ENCODE measurements around the gene SLC24A3. TPM values are rescaled to one million over a fixed set of nuclear protein-coding genes. Genes with fewer than 3 reads are reported as not detected.

Gene SLC24A3
- total and polyA plus RNA-seq, 4 experiments from 2014 or later = not detected

DNA sequence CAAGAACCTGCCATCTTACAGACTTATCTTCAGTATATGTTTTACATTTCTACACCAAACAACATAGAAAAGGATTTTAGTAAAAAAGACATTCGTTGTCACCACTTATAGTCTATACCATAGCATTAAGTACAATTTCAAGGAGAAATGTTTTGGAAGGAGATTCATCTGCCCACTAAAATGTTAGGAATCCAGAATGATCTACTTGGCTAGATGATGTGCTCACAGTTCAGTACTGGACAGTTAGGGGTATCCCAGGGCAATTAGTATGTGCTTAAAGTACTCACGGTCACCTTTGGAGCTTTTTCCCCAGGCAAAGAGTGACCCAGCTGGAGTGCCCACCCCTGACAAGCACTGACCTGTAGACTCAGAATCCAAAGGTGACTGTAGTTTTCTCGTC, 222.9 kb downstream of the SLC24A3 start:
- Mint-ChIP-seq H3K27ac (no peak overlapping the region), H3K4me1 (no peaks in the 10 kb centered on the region), H3K4me3 (no peak overlapping the region), H3K27me3 (peaks cover 0 to 2% of the 10 kb centered on the region in 2 donors), H3K36me3 (no peaks in the 10 kb centered on the region), H3K9me3 (peaks cover 0 to 4% (median 0%) of the 10 kb centered on the region in 8 donors)
- no peak for DNase-seq
- H3K36me3 ChIP-seq (ENCODE audit: insufficient read depth, low read length) = no peaks in the 10 kb centered on the region
- ChIA-PET CTCF (ENCODE audit: partially characterized antibody) (no interaction called here), POLR2A (ENCODE audit: partially characterized antibody) (no interaction called here)
- no peaks in the 10 kb centered on the region for H3K9me3 ChIP-seq (ENCODE audit: control insufficient read depth in 1 of 2, low read length in 2 of 2)
- H3K27me3 ChIP-seq (ENCODE audit: insufficient read depth, low read length) = no peaks in the 10 kb centered on the region
- H3K4me1 ChIP-seq (ENCODE audit: insufficient read depth, low read length) = no peaks in the 10 kb centered on the region
- no peak overlapping the region for H3K27ac ChIP-seq (ENCODE audit: low read depth, low read length)
- intact Hi-C loops (cut with micrococcal nuclease) = no loop called here
- H3K4me3 ChIP-seq (ENCODE audit: low read length in 2 of 2) = no peak overlapping the region

DNA sequence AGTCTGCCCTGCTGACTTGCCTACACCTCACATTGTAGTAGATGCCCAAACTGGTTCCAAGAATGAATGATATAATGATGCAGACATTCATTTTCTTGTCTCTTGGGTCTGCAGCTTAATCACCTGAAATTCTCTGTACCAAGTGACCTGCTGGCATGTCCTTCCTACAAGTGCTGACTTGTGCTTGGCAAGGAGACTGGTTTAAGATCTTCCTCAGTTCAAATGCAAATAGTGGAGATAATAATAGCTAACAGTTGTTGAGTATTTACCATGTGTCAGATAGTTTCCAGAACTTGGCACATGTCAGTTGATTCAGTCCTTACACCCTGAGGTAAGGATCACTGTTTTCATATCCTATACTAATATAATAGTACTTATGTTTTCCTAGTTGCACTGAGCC, 223.4 kb downstream of the SLC24A3 start:
- no peak for DNase-seq
- H3K27ac ChIP-seq (ENCODE audit: low read depth, low read length) = no peak overlapping the region
- no peaks in the 10 kb centered on the region for H3K4me1 ChIP-seq (ENCODE audit: insufficient read depth, low read length)
- no peaks in the 10 kb centered on the region for H3K4me1 Mint-ChIP-seq
- H3K27ac Mint-ChIP-seq = no peak overlapping the region
- POLR2A ChIA-PET (ENCODE audit: partially characterized antibody) = no interaction called here
- peaks cover 0 to 4% (median 0%) of the 10 kb centered on the region in 8 donors for H3K9me3 Mint-ChIP-seq
- no peak overlapping the region for H3K4me3 Mint-ChIP-seq
- H3K4me3 ChIP-seq (ENCODE audit: low read length in 2 of 2) = no peak overlapping the region
- H3K9me3 ChIP-seq (ENCODE audit: control insufficient read depth in 1 of 2, low read length in 2 of 2) = no peaks in the 10 kb centered on the region
- no peaks in the 10 kb centered on the region for H3K27me3 ChIP-seq (ENCODE audit: insufficient read depth, low read length)
- CTCF ChIA-PET (ENCODE audit: partially characterized antibody) = no interaction called here
- H3K27me3 Mint-ChIP-seq = no peaks in the 10 kb centered on the region
- intact Hi-C loops (cut with micrococcal nuclease) = no loop called here
- H3K36me3 Mint-ChIP-seq = no peaks in the 10 kb centered on the region
- H3K36me3 ChIP-seq (ENCODE audit: insufficient read depth, low read length) = no peaks in the 10 kb centered on the region

DNA sequence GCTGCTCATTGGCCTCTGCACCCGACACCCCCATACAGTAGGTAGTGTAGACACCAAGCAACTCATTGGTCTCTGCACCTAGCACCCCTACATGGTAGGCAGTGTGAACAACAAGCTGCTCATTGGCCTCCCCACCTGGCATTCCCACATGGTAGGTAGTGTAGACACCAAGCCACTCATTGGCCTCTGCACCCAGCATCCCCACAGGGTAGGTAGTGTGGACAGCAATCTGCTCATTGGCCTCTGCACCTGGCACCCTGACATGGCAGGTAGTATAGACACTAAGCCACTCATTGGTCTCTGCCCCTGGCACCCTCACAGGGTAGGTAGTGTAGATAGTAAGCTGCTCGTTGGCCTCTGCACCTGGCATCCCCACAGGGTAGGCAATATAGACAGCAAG, 226.0 kb downstream of the SLC24A3 start:
- DNase-seq = no peak
- H3K4me3 ChIP-seq (ENCODE audit: low read length in 2 of 2) = no peak overlapping the region
- Mint-ChIP-seq H3K9me3 (peaks cover 0 to 12% (median 2%) of the 10 kb centered on the region in 8 donors), H3K27me3 (no peaks in the 10 kb centered on the region), H3K36me3 (no peaks in the 10 kb centered on the region), H3K4me3 (no peak overlapping the region), H3K4me1 (no peaks in the 10 kb centered on the region), H3K27ac (no peak overlapping the region)
- no peaks in the 10 kb centered on the region for H3K27me3 ChIP-seq (ENCODE audit: insufficient read depth, low read length)
- H3K27ac ChIP-seq (ENCODE audit: low read depth, low read length) = no peak overlapping the region
- intact Hi-C loops (cut with micrococcal nuclease) = no loop called here
- H3K4me1 ChIP-seq (ENCODE audit: insufficient read depth, low read length) = no peaks in the 10 kb centered on the region
- POLR2A ChIA-PET (ENCODE audit: partially characterized antibody) = no interaction called here
- CTCF ChIA-PET (ENCODE audit: partially characterized antibody) = no interaction called here
- H3K36me3 ChIP-seq (ENCODE audit: insufficient read depth, low read length) = no peaks in the 10 kb centered on the region
- H3K9me3 ChIP-seq (ENCODE audit: control insufficient read depth in 1 of 2, low read length in 2 of 2) = no peaks in the 10 kb centered on the region

DNA sequence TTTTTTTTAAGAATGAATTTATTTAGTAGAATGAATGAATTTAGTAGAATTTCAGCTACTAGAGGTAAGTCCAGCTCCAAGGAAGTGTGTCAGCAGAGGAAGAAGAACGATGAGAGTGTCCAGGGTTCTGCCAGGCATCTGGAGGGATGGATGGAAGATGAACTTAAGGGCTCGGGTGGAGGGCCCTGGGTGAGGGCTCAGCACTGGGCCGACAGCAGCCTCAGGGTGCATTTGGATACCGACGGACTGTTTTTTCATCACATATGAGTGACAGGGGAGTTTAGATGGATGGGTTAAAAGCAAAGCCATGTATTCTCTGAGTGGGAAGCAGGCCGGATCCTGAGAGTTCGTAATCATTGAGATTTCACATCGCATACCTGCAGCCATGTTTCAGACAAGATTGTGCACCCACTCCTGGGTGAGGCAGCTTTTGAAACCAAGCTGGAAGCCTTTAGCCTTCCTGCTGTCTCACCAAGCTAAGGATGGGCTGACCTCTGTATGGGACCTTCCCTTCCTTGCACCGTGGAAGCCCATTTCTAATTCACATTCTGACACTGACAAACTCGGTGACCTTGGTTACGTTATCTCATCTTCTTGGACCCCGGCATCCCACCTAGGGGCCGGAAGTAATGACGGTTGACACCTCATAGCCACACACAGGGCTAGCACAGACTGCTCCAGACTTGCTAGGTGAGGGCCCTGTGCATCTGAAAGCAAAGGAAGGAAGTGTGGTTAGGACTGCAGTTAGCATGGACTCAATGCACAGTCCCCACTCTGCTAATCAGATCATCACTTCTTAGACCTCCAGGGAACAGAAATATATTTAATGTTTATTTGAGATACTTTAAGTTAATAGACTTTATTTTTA, 228.5 kb downstream of the SLC24A3 start:
- intact Hi-C loops (cut with micrococcal nuclease) = no loop called here
- H3K36me3 ChIP-seq (ENCODE audit: insufficient read depth, low read length) = no peaks in the 10 kb centered on the region
- Mint-ChIP-seq H3K9me3 (peaks cover 3 to 29% (median 8%) of the 10 kb centered on the region in 8 donors), H3K27me3 (no peaks in the 10 kb centered on the region), H3K4me3 (no peak overlapping the region), H3K4me1 (no peaks in the 10 kb centered on the region), H3K27ac (no peak overlapping the region), H3K36me3 (no peaks in the 10 kb centered on the region)
- H3K4me3 ChIP-seq (ENCODE audit: low read length in 2 of 2) = no peak overlapping the region
- no peak overlapping the region for H3K27ac ChIP-seq (ENCODE audit: low read depth, low read length)
- H3K4me1 ChIP-seq (ENCODE audit: insufficient read depth, low read length) = no peaks in the 10 kb centered on the region
- ChIA-PET POLR2A (ENCODE audit: partially characterized antibody) (no interaction called here), CTCF (ENCODE audit: partially characterized antibody) (no interaction called here)
- no peak for DNase-seq
- H3K27me3 ChIP-seq (ENCODE audit: insufficient read depth, low read length) = no peaks in the 10 kb centered on the region
- H3K9me3 ChIP-seq (ENCODE audit: control insufficient read depth in 1 of 2, low read length in 2 of 2) = no peaks in the 10 kb centered on the region

DNA sequence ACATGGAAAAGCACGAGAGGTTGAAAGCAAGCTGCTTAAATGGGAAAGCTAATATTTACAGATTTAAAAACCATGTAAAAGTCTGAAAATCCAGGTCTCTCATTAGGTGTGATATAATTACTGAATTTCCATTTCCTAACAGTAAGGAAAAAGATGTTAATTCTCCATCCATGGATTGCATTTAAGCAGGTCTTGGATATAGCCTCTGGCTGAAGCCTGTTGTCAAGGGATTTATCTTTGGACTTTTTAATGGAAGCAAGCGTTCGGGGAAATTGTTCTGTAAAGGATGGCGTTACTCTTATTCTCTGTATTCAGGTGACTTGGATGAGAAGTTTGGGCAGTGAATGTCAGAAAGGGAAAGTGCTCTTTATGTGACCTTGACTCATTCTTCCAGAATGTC, 233.8 kb downstream of the SLC24A3 start:
- no peaks in the 10 kb centered on the region for H3K4me1 ChIP-seq (ENCODE audit: insufficient read depth, low read length)
- H3K36me3 ChIP-seq (ENCODE audit: insufficient read depth, low read length) = no peaks in the 10 kb centered on the region
- ChIA-PET CTCF (ENCODE audit: partially characterized antibody) (no interaction called here), POLR2A (ENCODE audit: partially characterized antibody) (no interaction called here)
- DNase-seq = no peak
- Mint-ChIP-seq H3K4me3 (no peak overlapping the region), H3K27ac (no peak overlapping the region), H3K4me1 (no peaks in the 10 kb centered on the region), H3K9me3 (peaks cover 3 to 39% (median 9%) of the 10 kb centered on the region in 8 donors), H3K27me3 (no peaks in the 10 kb centered on the region), H3K36me3 (no peaks in the 10 kb centered on the region)
- H3K4me3 ChIP-seq (ENCODE audit: low read length in 2 of 2) = no peak overlapping the region
- intact Hi-C loops (cut with micrococcal nuclease) = no loop called here
- H3K27ac ChIP-seq (ENCODE audit: low read depth, low read length) = no peak overlapping the region
- H3K27me3 ChIP-seq (ENCODE audit: insufficient read depth, low read length) = no peaks in the 10 kb centered on the region
- no peaks in the 10 kb centered on the region for H3K9me3 ChIP-seq (ENCODE audit: control insufficient read depth in 1 of 2, low read length in 2 of 2)

DNA sequence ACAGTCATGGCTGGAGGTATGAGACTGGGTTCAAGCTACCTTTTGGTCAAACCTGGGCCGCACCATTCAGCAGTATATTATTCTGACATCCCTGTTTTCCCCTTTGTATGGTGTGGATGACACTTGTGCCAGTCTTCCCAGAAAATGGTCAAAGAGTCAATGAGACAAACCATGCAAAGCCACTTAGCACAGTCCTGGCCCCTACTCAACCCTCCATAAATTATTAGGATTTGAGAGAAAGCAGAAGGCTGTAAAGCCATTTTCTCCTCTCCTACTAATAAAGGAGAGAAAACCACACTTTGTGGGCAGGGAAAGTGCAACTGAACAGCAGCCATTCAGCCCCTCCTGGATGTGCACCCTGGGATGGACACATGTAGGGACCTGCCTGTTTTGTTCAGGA, 236.2 kb downstream of the SLC24A3 start:
- POLR2A ChIA-PET (ENCODE audit: partially characterized antibody) = no interaction called here
- no peaks in the 10 kb centered on the region for H3K27me3 ChIP-seq (ENCODE audit: insufficient read depth, low read length)
- intact Hi-C loops (cut with micrococcal nuclease) = no loop called here
- H3K27ac Mint-ChIP-seq = no peak overlapping the region
- CTCF ChIA-PET (ENCODE audit: partially characterized antibody) = no interaction called here
- no peaks in the 10 kb centered on the region for H3K4me1 ChIP-seq (ENCODE audit: insufficient read depth, low read length)
- DNase-seq = no peak
- no peak overlapping the region for H3K4me3 ChIP-seq (ENCODE audit: low read length in 2 of 2)
- no peaks in the 10 kb centered on the region for H3K36me3 ChIP-seq (ENCODE audit: insufficient read depth, low read length)
- H3K9me3 Mint-ChIP-seq = peaks cover under 1 to 29% (median 6%) of the 10 kb centered on the region in 8 donors
- no peaks in the 10 kb centered on the region for H3K27me3 Mint-ChIP-seq
- H3K4me3 Mint-ChIP-seq = no peak overlapping the region
- H3K9me3 ChIP-seq (ENCODE audit: control insufficient read depth in 1 of 2, low read length in 2 of 2) = no peaks in the 10 kb centered on the region
- H3K36me3 Mint-ChIP-seq = no peaks in the 10 kb centered on the region
- no peak overlapping the region for H3K27ac ChIP-seq (ENCODE audit: low read depth, low read length)
- no peaks in the 10 kb centered on the region for H3K4me1 Mint-ChIP-seq

DNA sequence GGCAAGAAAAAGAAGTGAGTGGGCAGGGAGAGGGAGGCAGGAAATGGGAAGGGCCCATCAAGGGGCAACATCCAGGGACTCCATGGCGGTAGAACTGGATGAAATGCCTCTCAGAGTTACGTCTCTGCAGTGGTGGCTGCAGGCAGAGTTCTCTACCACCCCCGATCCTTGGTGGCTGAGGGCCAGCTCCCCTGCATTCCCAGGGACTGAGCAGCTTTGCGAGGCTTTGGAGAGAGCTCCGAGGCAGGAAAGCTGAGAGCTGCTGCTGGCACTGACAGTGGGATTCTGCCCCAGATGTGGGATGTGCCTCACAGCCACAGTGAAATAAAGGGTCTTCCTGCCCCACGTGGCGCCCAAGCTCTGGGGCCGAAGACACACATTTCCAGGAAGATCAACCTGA, 236.6 kb downstream of the SLC24A3 start:
- Mint-ChIP-seq H3K27me3 (no peaks in the 10 kb centered on the region), H3K27ac (no peak overlapping the region), H3K36me3 (no peaks in the 10 kb centered on the region), H3K9me3 (peaks cover 0 to 25% (median 5%) of the 10 kb centered on the region in 8 donors), H3K4me1 (no peaks in the 10 kb centered on the region), H3K4me3 (no peak overlapping the region)
- Histone ChIP-seq H3K27me3 (ENCODE audit: insufficient read depth, low read length) (no peaks in the 10 kb centered on the region), H3K36me3 (ENCODE audit: insufficient read depth, low read length) (no peaks in the 10 kb centered on the region), H3K4me1 (ENCODE audit: insufficient read depth, low read length) (no peaks in the 10 kb centered on the region), H3K9me3 (ENCODE audit: control insufficient read depth in 1 of 2, low read length in 2 of 2) (no peaks in the 10 kb centered on the region), H3K4me3 (ENCODE audit: low read length in 2 of 2) (no peak overlapping the region), H3K27ac (ENCODE audit: low read depth, low read length) (no peak overlapping the region)
- no peak for DNase-seq
- intact Hi-C loops (cut with micrococcal nuclease) = no loop called here
- POLR2A ChIA-PET (ENCODE audit: partially characterized antibody) = no interaction called here
- CTCF ChIA-PET (ENCODE audit: partially characterized antibody) = no interaction called here

Measured in CD4-positive, alpha-beta memory T cell (primary cell).